Tibial nerve (tissue), 3 donors: ENCODE data around the gene CNNM4.

ENCODE experiments used
- POLR2A ChIP-seq, 2 donors: fragments of 450-650 bp; IDR thresholded peaks; one replicate each; pipeline ENCODE4 v1.6.1; 2017; ENCODE audit warnings: antibody characterized with exemption in 2 of 2, mild to moderate bottlenecking in 2 of 2, moderate library complexity in 2 of 2
- TF ChIP-seq, protein P1 (sequence below), 5 experiments: fragments of 200-600 bp in 3 of 5; fragments of 450-650 bp in 2 of 5; sonication (generic) in 3 of 5; IDR thresholded peaks; one replicate each; pipeline ENCODE4 v1.5.1; 2016 to 2019; ENCODE audit warnings: antibody characterized with exemption in 5 of 5, mild to moderate bottlenecking in 3 of 5, moderate library complexity in 2 of 5

- TF ChIP-seq, protein P1, sequence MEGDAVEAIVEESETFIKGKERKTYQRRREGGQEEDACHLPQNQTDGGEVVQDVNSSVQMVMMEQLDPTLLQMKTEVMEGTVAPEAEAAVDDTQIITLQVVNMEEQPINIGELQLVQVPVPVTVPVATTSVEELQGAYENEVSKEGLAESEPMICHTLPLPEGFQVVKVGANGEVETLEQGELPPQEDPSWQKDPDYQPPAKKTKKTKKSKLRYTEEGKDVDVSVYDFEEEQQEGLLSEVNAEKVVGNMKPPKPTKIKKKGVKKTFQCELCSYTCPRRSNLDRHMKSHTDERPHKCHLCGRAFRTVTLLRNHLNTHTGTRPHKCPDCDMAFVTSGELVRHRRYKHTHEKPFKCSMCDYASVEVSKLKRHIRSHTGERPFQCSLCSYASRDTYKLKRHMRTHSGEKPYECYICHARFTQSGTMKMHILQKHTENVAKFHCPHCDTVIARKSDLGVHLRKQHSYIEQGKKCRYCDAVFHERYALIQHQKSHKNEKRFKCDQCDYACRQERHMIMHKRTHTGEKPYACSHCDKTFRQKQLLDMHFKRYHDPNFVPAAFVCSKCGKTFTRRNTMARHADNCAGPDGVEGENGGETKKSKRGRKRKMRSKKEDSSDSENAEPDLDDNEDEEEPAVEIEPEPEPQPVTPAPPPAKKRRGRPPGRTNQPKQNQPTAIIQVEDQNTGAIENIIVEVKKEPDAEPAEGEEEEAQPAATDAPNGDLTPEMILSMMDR (IDR thresholded peaks at IDR 0.05) = no peak
- no peak for TF ChIP-seq POLR2A (IDR thresholded peaks at IDR 0.05)
Measured at GRCh38 chr2:96819128-96819875, 58.6 kb downstream of the CNNM4 start.
